HepG2 (cell line): ENCODE results near the gene MFGE8.

ENCODE experiments used
- CTCF ChIP-seq: sonication (generic); formaldehyde crosslinking; IDR thresholded peaks from 2 replicates; pipeline ENCODE4 v1.5.0; 2020; ENCODE audit warnings: mild to moderate bottlenecking, missing genetic modification reagents, moderate library complexity
- DPF2 ChIP-seq: sonication (generic); formaldehyde crosslinking; IDR thresholded peaks from 2 replicates; pipeline ENCODE4 v1.4.0; 2020; ENCODE audit warnings: mild to moderate bottlenecking, low read depth, missing genetic modification reagents, borderline replicate concordance
- GTF3A ChIP-seq: sonication (generic); formaldehyde crosslinking; conservative IDR thresholded peaks from 2 replicates; pipeline ENCODE4 v1.4.0; 2020; ENCODE audit warnings: mild to moderate bottlenecking, missing genetic modification reagents
- MAX ChIP-seq: IDR thresholded peaks from 2 replicates; pipeline ENCODE4 v1.6.1; 2012; ENCODE audit warnings: inconsistent platforms
- REL ChIP-seq: sonication (generic); formaldehyde crosslinking; conservative IDR thresholded peaks from 2 replicates; pipeline ENCODE4 v1.8.0; 2022; ENCODE audit warnings: mild to moderate bottlenecking, missing genetic modification reagents, moderate library complexity
- SIN3A ChIP-seq: IDR thresholded peaks from 2 replicates; pipeline ENCODE4 v1.6.1; 2011; ENCODE audit warnings: low read depth, mild to moderate bottlenecking, control low read depth, low read length, borderline replicate concordance
- USF2 ChIP-seq, 2 experiments: sonication (generic) in 1 of 2; formaldehyde crosslinking in 1 of 2; IDR thresholded peaks; 2 replicates each; pipeline versions ENCODE4 v1.5.1 to v1.6.1; 2011 to 2020; ENCODE audit warnings: borderline replicate concordance in 1 of 2, low read depth in 1 of 2, low read length in 1 of 2, mild to moderate bottlenecking in 1 of 2, missing genetic modification reagents in 1 of 2, moderate library complexity in 1 of 2
- ZBTB40 ChIP-seq, 2 experiments: fragments of 450-650 bp in 1 of 2; sonication (generic) in 1 of 2; formaldehyde crosslinking in 1 of 2; IDR thresholded peaks; 2 replicates each; pipeline versions ENCODE4 v1.6.1 to v1.8.0; 2016 to 2022; ENCODE audit warnings: antibody characterized with exemption in 1 of 2, mild to moderate bottlenecking in 1 of 2, missing genetic modification reagents in 1 of 2
- ZNF672 ChIP-seq: sonication (generic); formaldehyde crosslinking; IDR thresholded peaks from 2 replicates; pipeline ENCODE4 v1.8.1; 2022; ENCODE audit warnings: missing genetic modification reagents

GRCh38 chr15:88881775-88882174 lies 31.4 kb downstream of the MFGE8 start:
- TF ChIP-seq REL (no peak), USF2 (IDR thresholded peaks at IDR 0.05; ENCODE audit: low read depth, low read length) (no peak), USF2 (CRISPR knock-in tag; IDR thresholded peaks at IDR 0.05; ENCODE audit: borderline replicate concordance) (no peak), SIN3A (no peak), ZNF672 (CRISPR knock-in tag) (no peak), DPF2 (CRISPR knock-in tag) (no peak), CTCF (CRISPR knock-in tag) (no peak), MAX (no peak), ZBTB40 (IDR thresholded peaks at IDR 0.05) (no peak), ZBTB40 (CRISPR knock-in tag; IDR thresholded peaks at IDR 0.05) (no peak), GTF3A (no peak)
